ENCODE data around the gene MTM1.

MTM1 gene

DNA sequence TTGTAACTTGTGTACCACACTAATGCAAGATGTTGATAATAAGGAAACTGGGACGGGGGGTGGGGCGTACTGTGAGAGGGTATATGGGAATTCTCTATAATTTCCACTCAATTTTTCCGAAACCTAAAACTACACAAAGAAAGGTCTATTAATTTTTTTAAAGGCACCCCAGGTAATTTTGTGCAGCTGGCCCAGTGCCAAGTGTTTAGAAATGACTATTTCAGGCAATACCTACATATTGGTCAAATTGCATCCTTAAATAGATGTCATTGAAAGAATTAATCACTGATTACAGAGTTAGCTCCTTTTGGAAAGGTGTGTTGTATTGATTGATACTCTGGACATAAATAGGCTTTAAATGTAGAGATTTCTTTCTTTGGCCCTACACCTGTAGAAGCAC, 114.7 kb downstream of the MTM1 start:
- DNase-seq = no peak

DNA sequence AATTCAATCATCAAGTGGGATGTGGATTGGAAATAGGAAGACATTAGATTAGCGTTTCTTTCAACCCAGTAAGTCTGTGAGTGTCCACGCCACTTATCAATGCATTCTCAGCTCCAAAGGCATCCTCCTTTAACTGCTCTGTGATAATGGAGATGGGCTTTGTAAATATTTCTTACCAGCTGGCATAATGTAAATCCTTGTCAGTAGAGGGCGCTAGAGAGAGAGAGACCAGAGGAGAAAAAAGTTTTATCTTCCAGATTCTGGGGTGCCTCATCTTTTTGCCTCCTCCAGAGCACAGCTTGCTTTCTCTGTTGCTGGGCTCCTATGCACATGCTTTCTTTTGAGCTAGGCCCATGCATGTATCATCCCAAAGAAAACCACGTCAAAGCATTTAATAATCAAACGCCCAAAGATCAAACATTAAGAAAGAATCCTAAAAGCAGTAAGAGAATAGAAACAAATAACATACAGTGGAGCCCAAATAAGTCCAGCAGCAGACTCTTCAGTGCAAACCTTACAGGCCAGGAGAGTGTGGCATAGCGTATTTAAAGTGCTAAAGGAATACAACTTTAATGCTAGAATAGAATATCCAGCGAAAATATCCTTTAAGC, 115.2 kb downstream of the MTM1 start:
- DNase-seq = peak; percentile 8 to 50

DNA sequence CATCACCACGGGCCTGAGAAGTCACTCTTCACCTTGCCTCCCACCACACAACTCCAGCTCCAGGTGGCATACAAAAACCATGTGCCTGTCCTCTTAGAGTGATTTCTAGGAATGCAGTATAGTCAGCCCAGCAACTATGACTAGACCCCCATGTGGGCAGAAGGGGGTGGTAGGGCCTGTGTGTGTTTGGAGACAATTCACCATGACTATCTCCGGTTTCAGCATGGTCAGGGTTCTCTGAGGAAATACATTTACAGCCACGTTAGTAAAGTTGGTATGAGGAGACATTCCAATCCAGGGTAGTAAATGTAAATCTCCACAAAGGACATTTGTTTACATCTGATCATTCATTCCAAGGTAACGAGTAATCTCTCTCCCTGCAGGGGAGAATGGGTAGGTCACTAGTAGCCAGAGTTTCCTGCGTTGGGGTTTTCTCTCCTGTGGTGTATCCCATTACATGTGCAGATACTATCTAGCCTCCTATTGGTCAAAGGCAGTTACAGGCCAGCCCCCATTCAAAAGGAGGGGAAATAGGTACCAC, 120.6 kb downstream of the MTM1 start:
- DNase-seq = no peak

DNA sequence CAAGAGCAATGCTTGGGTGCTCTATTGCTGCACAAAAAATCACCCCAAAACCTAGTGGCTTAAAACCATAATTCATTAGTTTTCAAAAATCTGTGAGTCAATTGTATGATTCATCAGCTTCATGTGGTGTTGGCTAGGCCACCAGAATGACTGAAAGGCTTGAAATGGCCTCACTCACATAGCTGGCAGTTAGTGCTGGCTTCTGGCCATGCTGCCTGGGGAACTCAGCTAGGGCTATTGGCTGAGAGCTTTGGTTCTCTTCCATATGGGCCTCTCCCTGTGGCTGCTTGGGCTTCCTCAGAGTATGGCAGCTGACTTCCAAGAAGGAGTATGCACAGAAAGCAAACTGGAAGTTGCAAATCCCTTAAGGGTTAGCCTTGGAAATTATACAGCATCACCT, 121.7 kb downstream of the MTM1 start:
- DNase-seq = no peak

DNA sequence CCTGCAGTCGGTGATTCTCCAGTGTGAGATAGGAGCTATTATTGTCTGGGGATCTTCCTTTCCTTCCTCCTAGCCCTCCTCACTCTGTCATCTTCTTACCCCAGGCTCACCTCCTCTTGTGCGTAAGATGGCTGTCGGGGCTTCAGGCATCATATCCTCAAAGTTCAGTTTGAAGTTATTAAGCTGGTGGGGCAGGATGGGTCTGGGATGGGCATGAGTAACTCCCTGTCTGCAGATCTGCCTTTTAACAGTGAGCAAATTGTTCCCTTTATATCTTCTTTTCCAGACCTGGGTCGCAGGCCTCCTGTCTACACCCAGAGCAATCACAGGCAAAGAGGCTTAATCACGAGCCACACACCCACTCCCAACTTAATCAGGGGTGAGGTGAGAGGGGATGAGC, 123.9 kb downstream of the MTM1 start:
- no peak for DNase-seq

DNA sequence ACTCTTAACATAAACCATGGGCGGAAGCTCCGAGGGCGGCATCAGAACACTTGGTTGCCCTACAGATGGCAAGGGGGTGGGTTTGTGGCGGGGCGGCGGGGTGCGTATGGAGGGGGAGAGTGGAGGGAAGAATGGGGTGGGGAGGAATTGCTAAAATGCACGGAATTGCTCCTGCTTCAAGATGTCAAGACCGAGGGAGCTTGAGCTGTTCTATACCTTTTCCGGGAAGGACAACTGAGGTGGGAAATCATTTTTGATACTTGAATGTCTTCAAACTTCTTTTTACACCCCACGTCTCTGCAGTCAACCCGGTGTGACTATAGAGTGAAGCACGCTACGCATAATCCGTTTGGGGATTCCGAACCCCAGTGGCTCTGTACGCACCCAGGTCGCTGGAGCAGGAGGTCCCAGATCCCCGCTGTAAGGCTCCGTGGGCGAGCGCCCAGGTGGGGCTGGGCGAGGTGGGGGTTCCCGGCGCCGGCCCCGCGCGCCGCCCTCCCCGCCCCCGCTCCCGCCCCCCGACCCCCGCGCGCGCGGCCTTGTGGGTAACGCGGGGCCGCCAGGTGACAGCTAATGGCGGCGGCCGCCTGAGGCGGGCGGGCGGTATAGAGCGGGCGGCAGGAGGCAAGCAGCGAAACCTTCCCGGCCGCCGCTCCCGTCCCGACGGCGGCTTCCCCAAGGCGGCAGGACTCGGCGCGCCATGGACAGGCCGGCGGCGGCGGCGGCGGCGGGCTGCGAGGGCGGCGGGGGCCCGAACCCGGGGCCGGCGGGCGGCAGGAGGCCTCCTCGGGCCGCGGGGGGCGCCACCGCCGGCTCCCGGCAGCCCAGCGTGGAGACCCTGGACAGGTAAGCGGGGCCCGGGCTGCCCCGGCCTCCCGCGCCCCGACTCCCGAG, 124.7 kb downstream of the MTM1 start, which contains the start of gene MTMR1:
MTMR1 (plus strand) TSS at position 566 of the 894 bp plus-strand sequence; CDS start at position 701, 135 bp downstream.
- peak in 1 of 2 experiments; percentile 53 for DNase-seq

DNA sequence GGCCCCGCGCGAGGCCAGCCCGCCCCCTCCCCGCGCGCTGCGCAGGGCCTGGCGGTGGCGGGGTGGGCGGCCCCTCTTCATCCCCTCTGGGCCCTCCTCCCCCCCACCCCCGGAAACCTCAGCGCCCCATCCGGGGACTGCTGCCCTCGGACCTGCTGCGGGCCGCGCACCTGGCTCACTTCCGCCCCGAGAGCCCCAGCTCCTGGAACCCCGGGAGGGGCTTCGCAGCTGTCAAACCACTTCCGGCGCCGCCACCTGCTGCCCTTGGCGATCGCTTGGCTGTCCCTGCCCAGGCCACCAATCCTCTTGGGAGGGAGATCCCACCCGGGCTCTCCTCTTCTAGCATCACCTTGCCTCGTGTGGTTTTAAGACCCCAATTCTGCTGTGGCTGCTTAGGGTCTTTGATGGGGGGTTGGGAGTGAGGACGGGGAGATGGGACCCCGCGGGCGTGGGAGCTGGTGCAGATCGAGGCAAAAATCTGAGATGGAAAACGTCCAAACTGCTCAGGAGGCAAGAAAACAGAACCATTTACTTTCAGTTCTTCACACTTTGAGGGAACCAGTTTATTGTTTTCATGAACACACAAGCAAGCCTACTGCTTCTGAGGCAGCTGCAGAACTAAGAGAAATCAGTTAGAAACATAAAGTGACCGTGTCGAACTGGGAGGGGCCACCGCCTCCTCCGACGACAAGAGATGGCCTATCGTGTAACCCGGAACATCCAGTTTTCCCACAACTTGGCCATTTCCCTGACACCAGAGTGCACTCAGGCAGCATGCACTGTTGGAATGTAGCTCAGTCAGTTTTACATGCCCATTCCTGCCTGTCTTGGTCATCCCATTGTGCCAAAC, 125.5 kb downstream of the MTM1 start:
- DNase-seq = peak in 1 of 2 experiments; percentile 74

DNA sequence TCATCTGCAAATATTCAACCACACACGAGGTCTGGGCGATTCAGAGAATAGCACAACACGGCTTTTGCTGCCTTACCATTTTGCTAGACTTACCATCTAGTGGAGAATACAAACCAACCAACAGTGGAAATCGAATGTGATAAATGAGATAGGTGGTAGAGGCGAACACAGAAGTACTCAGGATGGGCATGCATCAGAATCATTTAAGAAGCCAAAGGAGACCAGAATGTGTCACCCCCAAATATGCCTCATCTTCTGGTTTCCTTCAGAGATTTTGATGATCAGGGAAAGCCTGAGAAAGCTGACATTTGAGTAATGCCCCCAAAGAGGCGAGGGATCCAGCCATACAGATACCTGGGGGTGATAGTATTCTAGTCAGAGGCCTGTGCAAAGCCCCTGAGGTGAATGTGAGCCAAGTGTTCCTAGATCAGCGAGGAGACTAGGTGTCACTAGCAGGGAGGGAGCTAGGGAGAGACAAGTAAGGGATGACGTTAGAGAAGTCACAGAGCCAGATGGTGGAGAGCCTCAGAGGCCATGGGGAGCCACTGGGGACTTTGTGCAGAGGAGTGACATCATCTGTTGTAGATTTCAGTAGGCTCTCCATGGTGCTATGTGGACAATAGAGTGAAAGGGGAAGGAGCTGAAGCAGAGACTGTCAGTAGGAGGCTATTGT, 126.5 kb downstream of the MTM1 start:
- no peak for DNase-seq

DNA sequence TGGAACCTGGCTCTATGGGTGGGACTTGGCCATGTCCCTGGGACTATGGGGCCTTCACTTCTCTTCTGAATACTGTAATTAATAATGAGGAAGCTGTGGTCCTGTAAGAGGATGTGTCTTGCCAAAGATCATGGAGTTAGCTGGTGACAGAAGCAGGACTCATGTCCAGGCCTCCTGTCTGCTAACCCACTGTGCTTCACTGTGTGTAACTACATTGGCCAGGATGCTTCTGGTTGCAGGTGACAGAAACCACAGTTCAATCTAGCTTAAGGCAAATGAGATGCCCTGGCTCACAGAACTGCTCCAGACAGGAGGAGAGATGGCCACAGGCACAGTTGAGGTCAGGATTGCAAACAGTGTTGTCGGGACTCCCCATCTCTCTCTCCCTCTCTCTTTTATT, 127.9 kb downstream of the MTM1 start:
- DNase-seq = no peak

DNA sequence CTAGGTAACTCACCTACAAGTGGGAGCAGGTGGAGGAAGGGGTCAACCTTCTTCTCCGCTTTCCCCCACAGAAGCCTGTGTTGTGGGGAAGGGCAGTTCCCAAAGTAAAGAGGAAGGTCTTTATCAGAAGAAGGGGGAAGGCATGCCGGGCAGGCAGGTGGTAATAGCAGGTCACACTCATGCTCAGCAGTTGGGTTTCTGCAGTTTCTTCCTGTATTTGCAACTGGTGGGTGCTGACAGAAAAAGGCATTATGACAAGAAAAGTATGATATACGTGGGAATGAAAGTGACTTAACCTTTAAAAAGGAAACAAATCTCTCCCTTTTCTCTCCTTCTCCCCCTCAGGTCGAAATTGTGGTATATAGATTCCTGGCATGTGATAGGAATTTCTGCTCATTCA, 128.4 kb downstream of the MTM1 start:
- no peak for DNase-seq

DNA sequence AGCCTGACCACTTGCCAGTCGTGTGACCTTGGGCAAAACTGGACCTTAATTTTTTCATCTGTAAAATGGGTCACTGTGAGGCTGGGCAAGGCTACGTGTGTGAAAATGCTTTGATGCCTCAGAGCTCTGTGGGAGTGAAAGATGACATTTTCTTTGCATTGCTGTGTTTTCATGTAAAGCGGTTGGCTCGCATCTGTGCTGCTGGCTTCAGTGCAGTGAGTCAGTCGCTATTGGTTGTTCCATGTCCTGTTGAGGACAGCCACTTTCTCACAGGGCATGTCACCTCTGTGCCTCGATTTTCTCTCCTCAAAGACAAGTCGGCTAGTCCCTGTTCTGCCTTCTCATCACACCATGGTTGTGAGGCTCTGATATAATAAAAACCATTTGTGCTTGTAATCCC, 129.2 kb downstream of the MTM1 start:
- no peak for DNase-seq

DNA sequence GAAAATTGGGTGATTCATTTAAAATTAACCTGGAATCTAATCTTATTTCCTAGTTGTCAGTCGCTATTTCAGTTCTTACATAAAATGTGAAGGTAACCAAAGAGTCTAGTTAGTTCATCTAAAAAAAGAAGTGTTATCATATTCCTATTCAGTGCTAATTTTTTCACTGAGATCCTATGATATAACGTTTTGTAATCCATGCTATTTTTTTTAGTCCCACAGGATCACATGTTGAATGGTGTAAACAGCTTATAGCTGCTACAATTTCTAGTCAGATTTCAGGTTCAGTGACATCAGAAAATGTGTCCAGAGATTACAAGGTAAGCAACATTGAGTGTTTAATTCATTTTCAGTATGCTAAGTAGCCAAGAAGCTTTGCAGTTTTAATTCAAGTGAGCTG, 130.6 kb downstream of the MTM1 start:
- no peak for DNase-seq

DNA sequence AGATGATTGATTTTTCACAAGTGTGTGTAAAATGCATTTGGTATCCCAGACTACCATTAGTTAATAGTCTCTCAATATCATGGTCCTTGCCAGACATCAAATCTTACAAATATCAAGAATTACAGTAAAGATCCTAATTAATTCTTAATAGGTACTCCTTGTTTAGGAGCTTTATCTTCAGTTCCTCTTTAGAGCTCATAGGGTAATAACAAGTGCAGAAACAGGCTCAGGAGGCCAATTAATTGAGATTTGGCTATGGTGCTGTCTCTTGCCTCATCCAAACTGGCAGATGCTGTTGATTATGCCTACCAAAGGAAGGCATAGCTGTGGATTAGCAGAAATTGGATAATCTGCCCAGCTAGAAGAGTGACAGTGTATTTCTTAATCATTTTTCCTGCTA, 131.7 kb downstream of the MTM1 start:
- DNase-seq = no peak

DNA sequence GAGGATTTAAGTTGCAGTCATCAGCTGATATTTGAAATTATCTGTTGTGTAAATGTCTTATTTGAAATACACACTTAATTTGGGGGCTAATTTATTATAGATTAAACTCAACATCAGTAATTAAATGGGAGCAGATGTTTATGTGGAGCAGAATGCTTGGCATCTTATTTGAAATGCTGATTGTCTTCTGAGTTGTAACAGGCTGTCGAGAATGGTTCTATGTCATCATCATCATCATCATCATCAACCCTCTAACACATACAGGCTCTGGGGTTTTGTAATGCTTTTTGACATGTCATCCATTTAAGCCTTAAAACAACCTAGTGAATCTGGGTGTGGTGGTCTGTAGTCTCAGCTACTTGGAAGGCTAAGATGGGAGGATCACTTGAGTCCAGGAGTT, 133.0 kb downstream of the MTM1 start:
- DNase-seq = no peak

DNA sequence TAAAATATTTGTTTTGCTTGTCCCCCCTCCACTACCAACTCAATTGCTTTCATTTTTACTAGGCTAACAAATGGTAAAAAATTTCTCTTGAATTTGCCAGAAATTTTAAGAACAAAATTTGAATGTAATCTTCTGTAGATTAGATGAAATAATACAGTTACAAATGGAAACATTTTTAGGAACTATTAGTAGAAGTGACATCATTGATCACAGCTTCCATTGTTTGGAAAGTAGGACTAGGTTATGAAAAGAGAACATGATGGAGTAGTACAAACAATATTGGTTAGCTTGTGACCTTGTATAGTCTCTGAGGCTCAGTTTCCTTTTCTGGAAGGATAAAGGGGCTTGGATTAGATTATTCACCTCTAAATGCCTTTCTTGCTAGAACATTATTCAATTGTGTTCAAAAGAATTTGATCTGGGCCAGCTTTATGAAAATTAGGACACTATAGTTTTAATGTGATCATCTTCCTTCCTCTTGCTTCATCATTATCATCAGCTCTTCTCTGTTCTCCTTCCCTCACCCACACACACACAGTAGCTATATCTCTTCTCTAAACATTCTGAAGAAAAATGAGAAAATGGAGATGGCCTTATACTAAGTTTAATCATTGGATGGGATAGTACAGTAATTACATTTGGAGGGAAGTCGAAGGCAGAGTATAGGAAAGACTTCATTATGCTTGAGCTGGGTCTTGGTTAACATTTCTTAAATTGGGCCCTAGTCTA, 134.7 kb downstream of the MTM1 start:
- DNase-seq = no peak

DNA sequence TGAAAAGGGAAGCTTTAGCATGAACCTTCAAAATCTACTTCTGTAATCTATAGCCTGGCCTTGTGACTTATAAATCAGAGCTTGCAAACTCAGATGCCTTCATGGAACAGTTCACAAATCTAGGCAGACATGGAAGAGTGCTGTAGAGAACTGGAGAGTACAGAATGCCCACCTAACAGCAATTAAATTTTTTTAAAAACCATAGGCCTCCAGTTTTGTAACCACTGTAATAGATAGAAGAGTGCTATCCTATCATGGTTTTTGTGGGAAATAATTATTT, 135.2 kb downstream of the MTM1 start:
- DNase-seq = no peak

DNA sequence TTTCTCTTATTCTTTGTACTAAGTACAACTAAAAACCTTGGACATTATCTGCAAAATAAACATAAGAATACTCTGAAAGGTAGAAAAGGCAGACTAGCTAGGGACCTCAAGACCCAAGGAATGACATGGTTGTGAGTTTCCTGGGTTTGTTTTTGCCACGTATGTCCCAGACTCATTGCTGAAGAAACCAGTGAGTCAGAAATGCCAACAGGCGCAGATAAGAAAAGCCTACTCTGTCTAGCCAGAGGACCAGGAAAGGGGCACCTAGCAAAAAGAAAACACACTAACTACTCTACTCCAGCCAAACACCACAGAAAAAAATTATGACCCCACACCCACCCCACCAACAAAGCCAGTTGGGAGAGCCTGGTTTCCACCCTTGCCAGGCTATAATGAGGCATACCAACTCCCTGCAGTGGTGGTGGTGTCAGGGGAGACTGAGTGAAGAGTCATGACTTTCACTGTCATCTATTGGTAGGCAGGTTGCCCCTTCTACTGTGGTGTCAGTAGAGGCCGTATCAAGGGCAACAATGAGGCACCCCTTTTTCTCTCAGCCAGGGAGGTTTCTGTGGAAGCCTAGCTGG, 135.7 kb downstream of the MTM1 start:
- no peak for DNase-seq

DNA sequence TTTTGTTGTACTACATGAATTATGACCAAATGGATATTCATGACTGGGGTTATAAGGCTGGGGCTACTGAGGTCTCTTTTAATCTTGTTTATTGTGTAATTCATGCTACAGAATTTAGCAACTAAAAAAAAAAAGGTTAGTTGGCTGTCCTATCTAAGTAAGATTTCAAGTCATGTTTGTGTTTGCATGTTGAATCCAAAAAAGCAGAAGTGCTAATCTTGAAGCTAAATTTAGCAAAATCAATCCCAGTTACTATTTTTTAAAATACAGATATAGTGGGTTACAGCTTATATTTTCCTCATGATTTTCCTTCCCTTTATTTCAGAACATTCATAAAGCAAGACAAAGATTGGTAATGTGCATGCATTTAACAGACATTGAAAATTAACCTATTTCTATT, 144.2 kb downstream of the MTM1 start:
- DNase-seq = no peak

DNA sequence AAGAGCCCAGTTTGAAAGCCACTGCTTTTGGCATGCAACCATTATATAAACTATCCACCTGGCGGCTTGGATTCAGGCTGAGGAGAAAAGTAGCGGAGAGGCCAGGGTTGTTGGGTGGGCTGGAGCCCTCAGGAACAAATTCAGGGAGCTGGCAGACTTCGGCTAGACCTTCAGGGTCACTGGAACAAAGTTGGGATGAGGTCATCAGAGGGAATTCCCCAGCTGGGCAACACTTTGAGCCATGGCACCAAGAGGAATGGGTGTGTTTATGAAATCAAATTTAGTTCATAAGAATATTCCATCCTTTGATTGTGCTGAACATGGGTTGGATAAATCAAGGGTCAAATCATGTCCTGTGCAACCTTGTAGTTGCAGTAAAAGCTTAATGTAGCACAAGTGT, 146.8 kb downstream of the MTM1 start:
- DNase-seq = no peak

DNA sequence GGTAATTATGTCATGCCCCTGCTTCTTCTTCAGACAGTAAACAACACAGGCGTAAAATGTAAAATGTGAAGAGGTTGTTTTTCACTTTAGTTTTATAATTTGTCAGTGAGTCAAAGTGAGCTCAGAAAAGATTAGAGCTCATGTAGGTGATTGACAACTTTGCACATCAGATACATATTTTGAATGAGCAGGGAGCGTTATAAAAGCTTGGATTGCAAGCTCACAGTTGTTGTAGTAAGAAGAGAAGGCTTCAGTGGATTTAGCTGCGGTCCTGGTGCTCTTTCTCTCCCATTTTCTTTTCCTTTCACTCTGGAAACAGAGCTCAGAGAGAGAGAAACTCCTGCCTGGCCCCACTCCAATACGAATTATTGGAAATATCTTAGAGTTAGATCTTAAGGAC, 151.2 kb downstream of the MTM1 start:
- DNase-seq = no peak
